OCI-LY7 (cell line): ENCODE data around the gene KDM1A. TPM values are rescaled to one million over a fixed set of nuclear protein-coding genes. Genes with fewer than 3 reads are reported as not detected.

Experiments used
- BruUV-seq: library from RNA; stranded (reverse); fragments of 400-500 nt; replicated peaks from 2 replicates; lab custom pipeline; 2021; lab: Mats Ljungman, UMichigan
- CTCF ChIA-PET: fragments of 300-600 bp; sonication (Branson Sonifier 250); formaldehyde crosslinking; loops from one replicate; lab custom pipeline; 2022; ENCODE audit warnings: antibody characterized with exemption; ENCODE audit not compliant: unreplicated experiment; lab: Charles Lee
- POLR2A ChIA-PET: fragments of 300-600 bp; sonication (Branson Sonifier 250); formaldehyde crosslinking; loops from one replicate; lab custom pipeline; 2022; ENCODE audit warnings: antibody characterized with exemption; lab: Charles Lee
- DNase-seq: peaks from one replicate; pipeline ENCODE4 v3.0.0-alpha.2; 2015; ENCODE audit warnings: low spot score
- H2AFZ ChIP-seq: fragments of 200-600 bp; sonication (generic), shearing (Covaris generic); 2 replicates; pipeline ENCODE4 v1.6.1; 2014; ENCODE audit warnings: mild to moderate bottlenecking, antibody characterized with exemption, low read length, moderate library complexity
- H3K27ac ChIP-seq: fragments of 200-600 bp; sonication (generic); 2 replicates; pipeline ENCODE4 v1.5.1; 2014; ENCODE audit warnings: mixed run types, low read depth, mild to moderate bottlenecking, moderate library complexity, low read length, inconsistent platforms; ENCODE audit not compliant: poor library complexity, severe bottlenecking
- H3K36me3 ChIP-seq: fragments of 200-600 bp; sonication (generic); 2 replicates; pipeline ENCODE4 v1.6.1; 2014; ENCODE audit warnings: mild to moderate bottlenecking, antibody characterized with exemption, low read length, moderate library complexity, mixed read lengths; ENCODE audit not compliant: insufficient read depth
- H3K4me1 ChIP-seq: fragments of 200-600 bp; sonication (generic); 2 replicates; pipeline ENCODE4 v1.5.1; 2014; ENCODE audit warnings: mild to moderate bottlenecking, low read length; ENCODE audit not compliant: insufficient read depth, poor library complexity, severe bottlenecking
- H3K4me2 ChIP-seq: fragments of 200-600 bp; sonication (generic); 2 replicates; pipeline ENCODE4 v1.6.1; 2014; ENCODE audit warnings: mild to moderate bottlenecking, low read length
- H3K4me3 ChIP-seq: fragments of 200-600 bp; sonication (generic); 2 replicates; pipeline ENCODE4 v1.5.1; 2014; ENCODE audit warnings: mild to moderate bottlenecking, low read depth, low read length; ENCODE audit not compliant: poor library complexity, severe bottlenecking
- H3K79me2 ChIP-seq: fragments of 200-600 bp; sonication (generic); 2 replicates; pipeline ENCODE4 v1.6.1; 2016; ENCODE audit warnings: low read depth, mild to moderate bottlenecking, low read length, moderate library complexity, mixed read lengths; ENCODE audit not compliant: insufficient read depth
- H3K9me2 ChIP-seq: fragments of 200-600 bp; sonication (generic); 2 replicates; pipeline ENCODE4 v1.6.1; 2016; ENCODE audit warnings: mild to moderate bottlenecking, low read length, mixed read lengths; ENCODE audit not compliant: insufficient read depth
- H3K9me3 ChIP-seq: fragments of 200-600 bp; sonication (generic); 2 replicates; pipeline ENCODE4 v1.6.1; 2014; ENCODE audit warnings: mild to moderate bottlenecking, mixed run types, low read length, mixed read lengths
- H4K20me1 ChIP-seq: fragments of 200-600 bp; sonication (generic); 2 replicates; pipeline ENCODE4 v1.6.1; 2014; ENCODE audit warnings: mild to moderate bottlenecking, antibody characterized with exemption, low read length, moderate library complexity, mixed read lengths; ENCODE audit not compliant: insufficient read depth
- CTCF ChIP-seq: fragments of 200-600 bp; sonication (generic); conservative IDR thresholded peaks from 2 replicates; pipeline ENCODE4 v1.5.1; 2014; ENCODE audit warnings: mild to moderate bottlenecking, antibody characterized with exemption, low read length, moderate library complexity, mixed read lengths
- EZH2phosphoT487 ChIP-seq: fragments of 200-600 bp; sonication (generic); IDR thresholded peaks from 2 replicates; pipeline ENCODE4 v1.6.1; 2018; ENCODE audit warnings: low read depth, borderline replicate concordance, mild to moderate bottlenecking, mixed run types, antibody characterized with exemption, low read length, moderate library complexity, mixed read lengths
- intact Hi-C: fragments of 100-400 bp; cut with micrococcal nuclease; formaldehyde crosslinking; loops from one replicate; pipeline ENCODE4 v1.10.0; 2022; ENCODE audit not compliant: unreplicated experiment
- total RNA-seq, 2 experiments: library from RNA; depleted of rRNA in 1 of 2; stranded (reverse); fragments of >200 nt in 1 of 2; shearing (Covaris generic) in 1 of 2; gene quantifications; 2 replicates each; pipeline ENCODE4 v1.2.3, GENCODE V29; 2014 to 2022

KDM1A gene
- total RNA-seq, 2 experiments from 2014 or later: 88.8 to 95.5 TPM

- Histone ChIP-seq H3K4me3 (no peak overlapping the region), H4K20me1 (no peaks in the 10 kb centered on the region), H3K9me2 (no peaks in the 10 kb centered on the region), H2AFZ (no peak overlapping the region), H3K4me2 (no peak overlapping the region), H3K36me3 (peaks cover 96% of the 10 kb centered on the region), H3K4me1 (no peaks in the 10 kb centered on the region), H3K79me2 (no peaks in the 10 kb centered on the region), H3K9me3 (no peaks in the 10 kb centered on the region), H3K27ac (no peak overlapping the region)
- CTCF ChIA-PET: no interaction called here
- no peak for DNase-seq
- POLR2A ChIA-PET: interaction anchor here (0.8 to 1.1 kb wide), 2 partner anchors 8 to 9 kb away, joined by 5 to 10 read pairs; no protein-coding TSS in a partner anchor
- BruUV-seq: no TSS peak
- intact Hi-C loops: no loop called here
- no peak for TF ChIP-seq CTCF
- no peak for TF ChIP-seq EZH2phosphoT487
Observed at GRCh38 chr1:23057301-23057700, 38.0 kb downstream of the KDM1A start.

- ChIA-PET POLR2A (no interaction called here), CTCF (no interaction called here)
- no peaks in the 10 kb centered on the region for H3K79me2 ChIP-seq
- H3K9me3 ChIP-seq: no peaks in the 10 kb centered on the region
- H2AFZ ChIP-seq: no peak overlapping the region
- TF ChIP-seq CTCF: no peak
- no peak for TF ChIP-seq EZH2phosphoT487
- peaks cover 95% of the 10 kb centered on the region for H3K36me3 ChIP-seq
- BruUV-seq: no TSS peak
- H3K4me3 ChIP-seq: no peak overlapping the region
- no peaks in the 10 kb centered on the region for H3K4me1 ChIP-seq
- H3K9me2 ChIP-seq: no peaks in the 10 kb centered on the region
- intact Hi-C loops: no loop called here
- no peak for DNase-seq
- no peaks in the 10 kb centered on the region for H4K20me1 ChIP-seq
- no peak overlapping the region for H3K27ac ChIP-seq
- no peak overlapping the region for H3K4me2 ChIP-seq
Observed at GRCh38 chr1:23062271-23062670, 43.0 kb downstream of the KDM1A start.

GRCh38 chr1:23065385-23065784, 46.1 kb downstream of the KDM1A start:
- H3K4me2 ChIP-seq: no peak overlapping the region
- no peak overlapping the region for H2AFZ ChIP-seq
- DNase-seq: no peak
- CTCF ChIA-PET: no interaction called here
- no peaks in the 10 kb centered on the region for H3K4me1 ChIP-seq
- POLR2A ChIA-PET: interaction anchor here (0.6 to 1.0 kb wide), 3 partner anchors 277 to 1122 kb away, joined by 3 read pairs; no protein-coding TSS in a partner anchor
- H3K79me2 ChIP-seq: no peaks in the 10 kb centered on the region
- intact Hi-C loops: no loop called here
- peaks cover 93% of the 10 kb centered on the region for H3K36me3 ChIP-seq
- no peaks in the 10 kb centered on the region for H3K9me3 ChIP-seq
- H3K27ac ChIP-seq: no peak overlapping the region
- H3K9me2 ChIP-seq: no peaks in the 10 kb centered on the region
- TF ChIP-seq EZH2phosphoT487 (no peak), CTCF (no peak)
- no peak overlapping the region for H3K4me3 ChIP-seq
- BruUV-seq: no TSS peak
- H4K20me1 ChIP-seq: no peaks in the 10 kb centered on the region
